AG04450 (cell line): ENCODE data around the gene SVOP. TPM values are rescaled to one million over a fixed set of nuclear protein-coding genes. Genes with fewer than 3 reads are reported as not detected.
A peak's percentile ranks its signal among the peaks of the same experiment; 100 is the strongest.

ENCODE experiments used
- CTCF ChIA-PET: fragments of 300-600, 350-600 bp; formaldehyde crosslinking; extraction: SDS; loops from one replicate; lab custom pipeline; 2022; ENCODE audit warnings: antibody characterized with exemption, inconsistent platforms; lab: Charles Lee
- POLR2A ChIA-PET: fragments of 350-600 bp; formaldehyde crosslinking; extraction: SDS; loops from one replicate; lab custom pipeline; 2021; ENCODE audit warnings: antibody characterized with exemption, inconsistent platforms; lab: Yijun Ruan, JAX
- DNase-seq: peaks from one replicate; pipeline ENCODE4 v3.0.0-alpha.2; 2011; ENCODE audit warnings: low read depth, low spot score
- H3K27ac ChIP-seq: one replicate; pipeline ENCODE4 v1.5.1; 2012; ENCODE audit warnings: low read depth, low read length, control low read depth
- H3K27me3 ChIP-seq: one replicate; pipeline ENCODE4 v1.6.0; 2012; ENCODE audit warnings: low read length; ENCODE audit not compliant: control insufficient read depth, insufficient read depth
- H3K4me3 ChIP-seq: 2 replicates; pipeline ENCODE4 v1.5.1; 2011; ENCODE audit warnings: mild to moderate bottlenecking, low read depth, low read length, control low read depth
- H3K9me3 ChIP-seq: 2 replicates; pipeline ENCODE4 v1.5.1; 2012; ENCODE audit warnings: low read length; ENCODE audit not compliant: control insufficient read depth, insufficient read depth
- CTCF ChIP-seq: IDR thresholded peaks from 2 replicates; pipeline ENCODE4 v1.5.1; 2011; ENCODE audit warnings: low read depth, low read length, control low read depth, inconsistent platforms
- polyA plus RNA-seq: library from polyadenylated mRNA; depleted of rRNA; stranded (reverse); fragments of >200 nt; gene quantifications from 2 replicates; pipeline ENCODE4 v1.2.3, GENCODE V29; 2011; rRNA removed
- small RNA-seq: library from RNA; depleted of rRNA; stranded (forward); fragments of <200 nt; gene quantifications from one replicate; pipeline ENCODE3, GENCODE V24; 2012; ENCODE audit warnings: low read depth; ENCODE audit not compliant: insufficient read length

Gene SVOP
- polyA plus RNA-seq, 1 experiment: not detected

GRCh38 chr12:108858311-108859074 lies 162.4 kb downstream of the SVOP start:
- Histone ChIP-seq H3K27ac (no peak overlapping the region), H3K9me3 (peaks cover 2% of the 10 kb centered on the region; the same call in 1 of the 2 replicates), H3K4me3 (peak overlapping the region; percentile 35; the same call in 1 of the 2 replicates), H3K27me3 (no peaks in the 10 kb centered on the region)
- CTCF ChIA-PET: interaction anchor here (0.9 to 2.0 kb wide), 4 partner anchors 55 to 249 kb away, joined by 3 to 7 read pairs (median 4); no protein-coding TSS in a partner anchor
- POLR2A ChIA-PET: no interaction called here
- no peak for DNase-seq
- TF ChIP-seq CTCF: no peak

Small RNAs within 50 kb of the gene (small RNA-seq; reads per million reads assigned to genes)
- gene AC190387.1 (not detected), gene RNA5SP372 (not detected), gene RNU6-361P (not detected)

Other genes starting within 250 kb of the SVOP start
- gene SSH1, start 163.5 kb downstream of the SVOP start, polyA plus RNA-seq: 44.7 and 50.5 TPM in 2 replicates
- not detected in 2 replicates for gene DAO, start 141.0 kb downstream of the SVOP start, polyA plus RNA-seq
- gene USP30, start 31.5 kb upstream of the SVOP start, polyA plus RNA-seq: 16.1 and 18.2 TPM in 2 replicates
- gene ALKBH2, start 72.4 kb upstream of the SVOP start, polyA plus RNA-seq: 13.2 and 14.6 TPM in 2 replicates
- gene UNG, start 76.5 kb upstream of the SVOP start, polyA plus RNA-seq: 13.4 and 14.7 TPM in 2 replicates
- 2.8 and 3.2 TPM in 2 replicates for gene ACACB, start 95.5 kb upstream of the SVOP start, polyA plus RNA-seq